ENCODE results near the gene SLC9C2.
"Not testable (repeated sequence)": the region's sequence is repeated elsewhere in the genome, so short reads cannot be mapped to it uniquely, and the experiment has no call there.

Gene SLC9C2

GRCh38 chr1:173481195-173481772, 121.6 kb downstream of the SLC9C2 start:
- no peak for DNase-seq (ENCODE audit: low spot score)

DNA sequence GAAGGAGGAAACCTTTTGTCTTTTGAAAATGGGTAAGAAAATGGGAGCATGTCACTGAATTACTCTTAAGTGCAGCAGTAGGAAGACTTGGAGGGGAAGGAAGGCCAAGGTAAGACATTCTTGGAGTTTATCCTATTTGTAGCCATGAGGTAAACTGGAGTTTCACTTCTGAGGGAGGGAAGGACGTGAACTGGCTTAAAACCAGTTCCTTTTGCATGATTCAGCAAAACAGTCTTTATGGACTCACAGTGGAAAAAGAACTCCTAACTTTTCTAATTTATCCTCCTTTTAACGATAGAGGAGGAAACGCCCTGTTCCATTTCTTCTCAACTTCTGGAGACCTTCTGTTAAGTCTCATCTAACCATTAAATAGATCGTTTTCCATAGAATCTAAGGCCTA, 123.2 kb downstream of the SLC9C2 start:
- no peak for DNase-seq (ENCODE audit: low spot score)

GRCh38 chr1:173478094-173478674, 124.7 kb downstream of the SLC9C2 start:
- peak; percentile 27 for DNase-seq (ENCODE audit: low spot score)

DNA sequence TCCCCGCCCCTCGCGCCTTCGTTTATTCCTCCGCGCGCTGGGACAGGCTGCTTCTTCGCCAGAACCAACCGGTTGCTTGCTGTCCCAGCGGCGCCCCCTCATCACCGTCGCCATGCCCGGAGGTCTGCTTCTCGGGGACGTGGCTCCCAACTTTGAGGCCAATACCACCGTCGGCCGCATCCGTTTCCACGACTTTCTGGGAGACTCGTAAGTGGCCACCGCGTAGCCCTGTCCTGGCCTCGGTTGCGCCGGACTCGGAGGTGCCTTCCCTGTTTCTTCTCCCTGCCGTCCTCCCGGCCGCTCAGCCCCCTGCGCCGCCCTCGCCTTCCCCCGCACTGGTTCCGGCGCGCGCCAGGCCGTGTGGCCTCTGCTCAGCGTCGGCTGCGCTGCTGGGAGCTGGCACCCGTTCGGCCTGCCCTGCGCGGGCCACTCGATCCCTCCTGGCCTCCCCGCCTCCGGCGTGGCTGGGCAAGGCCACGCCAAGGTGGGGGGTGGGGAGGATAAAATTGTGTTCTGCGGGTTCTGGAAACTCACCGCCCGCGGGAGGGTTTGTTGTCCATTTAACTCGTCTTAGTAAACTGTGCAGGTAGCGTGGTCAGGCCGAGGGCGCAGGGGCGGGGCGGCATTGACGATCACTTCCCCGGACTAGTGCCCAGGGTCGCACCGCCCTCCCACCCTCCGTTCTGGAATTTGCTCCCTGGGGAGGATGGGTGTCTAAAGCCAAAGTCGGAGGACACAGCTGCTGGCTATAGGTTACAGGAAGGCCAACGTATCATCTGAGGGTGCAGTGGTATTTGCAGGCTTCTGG, 125.4 kb downstream of the SLC9C2 start, which contains the start of gene PRDX6:
TSS of gene PRDX6 (plus strand) at position 50 of the 808 bp plus-strand sequence. CDS start at position 113, 63 bp downstream.
- peak; percentile 65 for DNase-seq (ENCODE audit: low spot score)

DNA sequence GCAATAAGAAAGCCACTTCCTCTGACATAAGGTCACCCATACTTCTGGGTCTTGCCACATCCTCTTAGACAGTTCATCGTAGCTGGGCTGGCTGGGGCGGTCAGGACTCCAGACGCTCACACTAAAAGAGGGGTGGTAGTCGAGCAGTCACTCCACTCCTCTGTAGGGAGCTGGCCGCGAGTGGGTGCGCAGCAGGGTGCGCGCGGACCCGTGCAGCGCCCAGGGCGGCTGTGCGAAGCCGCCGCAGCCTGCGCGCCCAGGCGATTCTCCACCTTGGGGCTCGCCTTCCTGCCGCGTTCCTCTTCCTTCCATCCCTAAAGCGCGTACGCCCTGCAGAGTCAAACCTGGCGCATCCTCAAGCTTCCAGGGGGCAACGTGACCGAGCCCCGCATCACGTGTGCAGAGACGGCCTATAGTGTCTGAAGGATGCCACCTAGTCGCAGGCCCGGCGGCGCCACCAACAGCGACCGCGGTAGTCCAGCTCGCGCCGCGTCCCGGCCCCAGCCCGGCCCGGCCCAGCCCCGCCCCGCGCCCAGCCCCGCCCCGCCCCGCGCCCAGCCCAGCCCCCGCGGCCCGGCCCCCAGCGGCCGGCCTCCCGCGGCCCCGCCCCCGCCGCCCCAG, 126.1 kb downstream of the SLC9C2 start:
- DNase-seq (ENCODE audit: low spot score): peak; percentile 94

DNA sequence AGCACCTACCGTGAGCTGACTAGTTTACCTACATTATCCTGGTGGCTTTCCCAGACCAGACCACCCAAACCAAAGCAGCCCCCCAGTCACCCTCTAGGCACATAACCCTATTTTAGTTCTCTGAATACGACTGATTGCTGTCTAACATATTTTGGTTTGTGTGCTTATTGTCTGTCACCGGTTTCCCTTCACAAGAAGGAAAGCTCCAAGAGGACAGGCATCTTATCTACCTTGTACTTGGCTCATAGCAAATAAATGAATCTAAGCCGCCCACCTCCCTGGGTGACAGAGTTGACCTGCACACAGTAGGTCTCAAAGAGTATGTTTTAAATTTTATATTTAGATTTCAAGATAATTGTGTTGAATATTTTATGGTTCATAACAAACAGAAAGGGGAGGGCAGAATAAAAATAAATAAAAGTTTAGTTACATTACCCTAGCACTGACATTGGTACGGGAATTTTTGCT, 126.6 kb downstream of the SLC9C2 start:
- no peak for DNase-seq (ENCODE audit: low spot score)

- DNase-seq (ENCODE audit: low spot score): no peak
These were observed 127.2 kb downstream of the SLC9C2 start for GRCh38 chr1:173475564-173476196.

DNA sequence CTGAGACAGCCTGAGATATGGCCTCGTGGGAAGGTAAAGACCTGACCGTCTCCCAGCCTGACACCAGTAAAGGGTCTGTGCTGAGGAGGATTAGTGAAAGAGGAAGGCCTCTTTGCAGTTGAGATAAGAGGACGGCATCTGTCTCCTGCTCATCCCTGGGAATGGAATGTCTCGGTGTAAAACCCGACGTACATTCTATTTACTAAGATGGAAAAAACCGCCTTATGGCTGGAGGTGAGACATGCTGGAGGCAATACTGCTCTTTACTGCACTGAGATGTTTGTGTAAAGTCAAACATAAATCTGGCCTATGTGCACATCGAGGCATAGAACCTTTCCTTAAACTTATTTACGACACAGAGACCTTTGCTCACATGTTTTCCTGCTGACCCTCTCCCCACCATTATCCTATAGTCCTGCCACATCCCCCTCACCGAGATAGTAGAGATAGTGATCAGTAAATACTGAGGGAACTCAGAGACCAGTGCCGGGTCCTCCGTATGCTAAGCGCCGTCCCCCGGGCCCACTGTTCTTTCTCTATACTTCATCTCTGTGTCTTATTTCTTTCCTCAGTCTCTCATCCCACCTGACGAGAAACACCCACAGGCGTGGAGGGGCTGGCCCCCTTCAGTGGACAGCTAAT, 128.0 kb downstream of the SLC9C2 start:
- DNase-seq (ENCODE audit: low spot score): not testable (repeated sequence)

DNA sequence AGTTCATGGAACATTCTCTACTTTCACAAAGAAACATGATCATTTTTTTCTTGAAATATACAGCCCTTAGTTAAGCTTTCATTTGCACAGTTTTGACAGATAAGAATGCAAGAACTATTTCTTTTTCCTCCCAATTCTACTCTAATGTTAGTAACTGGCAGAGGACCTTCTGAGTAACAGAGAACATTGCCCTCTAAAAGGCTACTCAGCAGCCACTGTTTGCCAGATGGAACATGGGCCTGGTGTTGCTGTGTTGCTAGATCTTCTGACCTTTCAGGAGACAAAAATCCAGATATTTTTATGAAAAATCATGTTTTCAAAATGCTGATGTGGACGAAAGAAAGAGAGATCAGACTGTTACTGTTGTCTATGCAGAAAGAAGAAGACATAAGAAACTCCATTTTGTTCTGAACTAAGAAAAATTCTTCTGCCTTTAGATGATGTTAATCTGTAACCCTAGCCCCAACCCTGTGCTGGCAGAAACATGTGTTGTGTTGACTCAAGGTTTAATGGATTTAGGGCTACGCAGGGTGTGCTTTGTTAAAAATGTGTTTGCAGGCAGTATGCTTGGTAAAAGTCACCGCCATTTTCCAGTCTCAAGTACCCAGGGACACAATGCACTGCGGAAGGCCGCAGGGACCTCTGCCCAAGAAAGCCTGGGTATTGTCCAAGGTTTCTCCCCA, 128.6 kb downstream of the SLC9C2 start:
- DNase-seq (ENCODE audit: low spot score): no peak

DNA sequence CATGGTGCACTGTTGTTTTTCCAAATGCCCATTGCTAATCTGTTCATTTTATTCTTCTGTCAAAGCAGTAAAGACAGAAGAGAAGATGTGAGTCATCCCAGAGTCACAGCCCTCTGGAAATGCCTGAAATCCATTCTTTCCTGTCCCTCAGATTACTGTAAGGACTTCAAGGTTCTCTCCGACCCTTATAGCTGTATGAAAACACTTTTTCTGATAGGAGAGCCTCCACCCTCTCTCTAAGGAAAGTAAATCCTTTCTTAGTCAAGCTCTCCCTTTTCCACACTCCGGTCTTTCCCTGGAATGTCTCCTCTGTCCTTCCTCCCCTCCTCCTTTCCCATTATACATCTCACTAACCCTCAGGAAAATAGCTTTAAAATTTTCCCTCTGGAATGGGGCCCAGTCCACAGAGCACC, 129.3 kb downstream of the SLC9C2 start:
- no peak for DNase-seq (ENCODE audit: low spot score)

GRCh38 chr1:173470608-173471007, 132.3 kb downstream of the SLC9C2 start:
- no peak for DNase-seq (ENCODE audit: low spot score)

- DNase-seq (ENCODE audit: low spot score): no peak
These were observed 133.2 kb downstream of the SLC9C2 start for GRCh38 chr1:173469656-173470055.

DNA sequence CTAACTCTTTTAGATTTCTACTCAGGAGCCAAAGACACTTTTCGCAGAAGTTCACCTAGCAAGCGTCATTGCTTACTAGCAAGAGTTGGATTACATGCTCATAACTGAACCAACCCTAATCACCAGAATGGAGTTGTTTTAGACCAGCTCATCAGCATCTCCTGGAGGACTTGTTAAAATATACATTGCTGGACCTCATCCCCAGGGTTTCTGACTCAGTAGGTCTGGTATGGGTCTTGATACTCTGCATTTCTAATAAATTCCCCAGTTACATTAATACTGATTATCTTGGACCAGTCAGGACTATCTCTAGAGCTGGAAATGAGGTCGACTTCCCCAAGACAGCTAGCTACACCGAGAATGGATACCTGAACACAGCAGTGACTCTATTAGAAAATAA, 135.4 kb downstream of the SLC9C2 start:
- no peak for DNase-seq (ENCODE audit: low spot score)

DNA sequence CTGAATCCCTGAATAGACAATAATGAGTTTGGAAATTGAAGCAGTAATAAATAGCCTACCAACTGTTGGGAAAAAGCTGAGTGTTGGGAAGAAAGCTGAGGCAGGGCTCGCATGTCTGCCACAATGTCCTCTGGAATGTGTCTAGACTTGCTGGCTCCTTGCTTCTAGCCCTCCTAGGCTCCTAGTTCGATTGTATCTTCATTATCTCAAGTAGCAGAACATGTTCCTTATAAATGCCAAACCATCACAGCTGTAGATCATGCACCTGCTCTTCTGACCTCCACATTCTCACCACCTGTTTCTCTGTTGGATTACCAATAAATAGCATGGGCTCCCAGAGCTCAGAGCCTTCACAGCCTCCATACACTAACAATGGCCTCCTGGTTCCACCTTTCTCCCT, 138.7 kb downstream of the SLC9C2 start:
- not testable (repeated sequence) for DNase-seq (ENCODE audit: low spot score)

- not testable (repeated sequence) for DNase-seq (ENCODE audit: low spot score)
These were observed 140.2 kb downstream of the SLC9C2 start for GRCh38 chr1:173462666-173463065.

GRCh38 chr1:173459885-173460284, 143.0 kb downstream of the SLC9C2 start:
- no peak for DNase-seq (ENCODE audit: low spot score)

DNA sequence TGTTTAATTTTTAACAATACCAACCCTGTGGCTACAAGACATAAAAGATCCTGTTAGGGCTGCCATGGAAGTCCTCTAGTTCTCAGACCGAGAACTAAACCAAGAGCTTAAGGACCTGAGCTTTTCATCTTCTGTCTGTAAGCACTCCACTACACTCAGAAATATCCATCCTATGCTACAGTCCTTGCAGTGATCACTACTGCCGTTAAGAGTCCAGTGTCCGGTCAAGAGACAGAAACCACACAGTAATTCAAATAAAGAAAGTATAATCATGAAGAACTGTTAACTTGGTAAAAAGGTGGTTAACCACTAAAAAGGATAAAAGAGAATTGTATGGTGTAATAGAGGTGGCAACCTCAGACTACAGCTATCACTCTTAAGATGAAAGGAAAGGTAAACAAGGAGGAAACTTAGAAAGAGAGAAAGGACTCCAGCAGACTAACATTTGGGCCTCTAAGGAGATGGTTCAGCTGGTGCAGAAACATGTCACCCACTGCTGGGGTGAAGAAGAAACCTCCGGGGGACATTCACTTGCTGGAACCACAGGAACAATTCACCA, 147.8 kb downstream of the SLC9C2 start:
- no peak for DNase-seq (ENCODE audit: low spot score)

DNA sequence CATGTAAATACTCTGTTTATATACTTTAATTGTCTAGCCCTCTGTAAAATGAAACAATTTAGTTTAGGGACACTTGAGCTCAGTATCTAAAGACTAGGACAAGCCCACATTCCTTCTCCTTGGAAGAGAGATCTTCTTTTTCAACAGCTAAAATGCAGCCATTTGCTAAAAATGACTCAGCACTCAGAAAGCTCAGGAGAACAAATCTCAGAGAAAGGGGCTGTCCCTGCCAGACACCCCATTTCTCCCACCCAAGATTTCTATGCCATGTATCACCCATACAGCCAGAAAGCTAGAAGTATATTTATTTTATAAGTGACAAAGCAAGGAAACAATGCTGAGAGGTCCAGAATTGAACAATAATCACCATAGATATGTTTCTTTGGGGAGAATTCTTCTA, 148.9 kb downstream of the SLC9C2 start:
- DNase-seq (ENCODE audit: low spot score): no peak

- DNase-seq (ENCODE audit: low spot score): no peak
These were observed 150.9 kb downstream of the SLC9C2 start for GRCh38 chr1:173451981-173452380.
